Measurements from ENCODE around the gene TBC1D13. TPM values are rescaled to one million over a fixed set of nuclear protein-coding genes. Genes with fewer than 3 reads are reported as not detected.

The TBC1D13 gene
- total RNA-seq, 1 donor from 2014 or later: 24.3 TPM

DNA sequence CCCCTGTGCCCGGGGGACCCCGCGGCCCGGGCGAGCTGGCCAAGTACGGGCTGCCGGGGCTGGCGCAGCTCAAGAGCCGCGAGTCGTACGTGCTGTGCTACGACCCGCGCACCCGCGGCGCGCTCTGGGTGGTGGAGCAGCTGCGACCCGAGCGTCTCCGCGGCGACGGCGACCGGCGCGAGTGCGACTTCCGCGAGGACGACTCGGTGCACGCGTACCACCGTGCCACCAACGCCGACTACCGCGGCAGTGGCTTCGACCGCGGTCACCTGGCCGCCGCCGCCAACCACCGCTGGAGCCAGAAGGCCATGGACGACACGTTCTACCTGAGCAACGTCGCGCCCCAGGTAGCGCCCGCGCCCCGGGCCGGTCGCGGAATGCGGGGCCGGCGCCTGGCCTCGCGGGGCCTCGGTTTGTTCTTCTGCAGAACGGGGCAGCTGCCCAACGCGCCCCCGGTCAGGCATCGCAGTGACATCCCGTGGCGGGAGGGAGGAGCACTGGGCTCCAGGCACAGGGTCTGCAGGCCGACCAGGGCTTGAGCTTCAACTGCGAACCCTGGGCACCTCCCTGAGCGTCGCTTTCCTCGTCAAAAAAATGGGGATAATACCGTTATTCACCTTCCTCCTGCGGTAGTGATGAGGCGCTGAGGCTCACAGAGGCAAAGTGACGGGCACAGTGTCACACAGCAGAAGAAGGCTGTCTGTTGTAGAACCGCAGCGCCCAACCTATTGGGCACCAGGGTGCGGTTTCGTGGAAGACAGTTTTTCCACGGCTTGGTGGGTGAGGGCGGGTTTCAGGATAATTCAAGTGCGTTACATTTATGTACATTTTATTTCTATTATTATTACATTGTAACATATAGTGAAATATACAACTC is 32.0 kb downstream of the TBC1D13 start:
- Histone ChIP-seq H3K27me3 (ENCODE audit: insufficient read depth, low read length) (no peaks in the 10 kb centered on the region), H3K9ac (ENCODE audit: low read length) (peak overlapping the region; percentile 71), H3K79me2 (ENCODE audit: insufficient read depth, low read length) (peaks cover 3% of the 10 kb centered on the region), H2AFZ (ENCODE audit: low read depth, low read length) (peak overlapping the region; percentile 75), H3K4me1 (ENCODE audit: insufficient read depth, low read length) (peaks cover 8% of the 10 kb centered on the region), H3K4me2 (ENCODE audit: low read length) (peak overlapping the region; percentile 86), H3K4me3 (ENCODE audit: insufficient read depth, low read depth, low read length) (peak overlapping the region; percentile 72), H3K9me3 (ENCODE audit: insufficient read depth, low read depth, low read length) (no peaks in the 10 kb centered on the region), H3K36me3 (ENCODE audit: insufficient read depth, low read length) (peaks cover 7% of the 10 kb centered on the region), H4K20me1 (ENCODE audit: insufficient read depth, low read length) (peaks cover 30% of the 10 kb centered on the region), H3K27ac (ENCODE audit: low read depth, low read length) (peak overlapping the region; percentile 6)
- Mint-ChIP-seq H3K4me1 (ENCODE audit: low read depth, unreplicated experiment) (peaks cover 2% of the 10 kb centered on the region), H3K27me3 (ENCODE audit: low read depth, unreplicated experiment) (no peaks in the 10 kb centered on the region), H3K4me3 (ENCODE audit: unreplicated experiment) (peak overlapping the region; percentile 89), H3K27ac (ENCODE audit: unreplicated experiment) (peak overlapping the region; percentile 77), H3K9me3 (ENCODE audit: unreplicated experiment) (no peaks in the 10 kb centered on the region), H3K36me3 (ENCODE audit: low read depth, unreplicated experiment) (peaks cover 4% of the 10 kb centered on the region)
- FAIRE-seq: no peak
- DNase-seq (ENCODE audit: low read depth): no peak
- no peak for TF ChIP-seq EZH2 (IDR thresholded peaks at IDR 0.05; ENCODE audit: insufficient read depth, low read length)
- TF ChIP-seq, protein P1, sequence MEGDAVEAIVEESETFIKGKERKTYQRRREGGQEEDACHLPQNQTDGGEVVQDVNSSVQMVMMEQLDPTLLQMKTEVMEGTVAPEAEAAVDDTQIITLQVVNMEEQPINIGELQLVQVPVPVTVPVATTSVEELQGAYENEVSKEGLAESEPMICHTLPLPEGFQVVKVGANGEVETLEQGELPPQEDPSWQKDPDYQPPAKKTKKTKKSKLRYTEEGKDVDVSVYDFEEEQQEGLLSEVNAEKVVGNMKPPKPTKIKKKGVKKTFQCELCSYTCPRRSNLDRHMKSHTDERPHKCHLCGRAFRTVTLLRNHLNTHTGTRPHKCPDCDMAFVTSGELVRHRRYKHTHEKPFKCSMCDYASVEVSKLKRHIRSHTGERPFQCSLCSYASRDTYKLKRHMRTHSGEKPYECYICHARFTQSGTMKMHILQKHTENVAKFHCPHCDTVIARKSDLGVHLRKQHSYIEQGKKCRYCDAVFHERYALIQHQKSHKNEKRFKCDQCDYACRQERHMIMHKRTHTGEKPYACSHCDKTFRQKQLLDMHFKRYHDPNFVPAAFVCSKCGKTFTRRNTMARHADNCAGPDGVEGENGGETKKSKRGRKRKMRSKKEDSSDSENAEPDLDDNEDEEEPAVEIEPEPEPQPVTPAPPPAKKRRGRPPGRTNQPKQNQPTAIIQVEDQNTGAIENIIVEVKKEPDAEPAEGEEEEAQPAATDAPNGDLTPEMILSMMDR (IDR thresholded peaks at IDR 0.05; ENCODE audit: insufficient read depth, low read depth, low read length): no peak

DNA sequence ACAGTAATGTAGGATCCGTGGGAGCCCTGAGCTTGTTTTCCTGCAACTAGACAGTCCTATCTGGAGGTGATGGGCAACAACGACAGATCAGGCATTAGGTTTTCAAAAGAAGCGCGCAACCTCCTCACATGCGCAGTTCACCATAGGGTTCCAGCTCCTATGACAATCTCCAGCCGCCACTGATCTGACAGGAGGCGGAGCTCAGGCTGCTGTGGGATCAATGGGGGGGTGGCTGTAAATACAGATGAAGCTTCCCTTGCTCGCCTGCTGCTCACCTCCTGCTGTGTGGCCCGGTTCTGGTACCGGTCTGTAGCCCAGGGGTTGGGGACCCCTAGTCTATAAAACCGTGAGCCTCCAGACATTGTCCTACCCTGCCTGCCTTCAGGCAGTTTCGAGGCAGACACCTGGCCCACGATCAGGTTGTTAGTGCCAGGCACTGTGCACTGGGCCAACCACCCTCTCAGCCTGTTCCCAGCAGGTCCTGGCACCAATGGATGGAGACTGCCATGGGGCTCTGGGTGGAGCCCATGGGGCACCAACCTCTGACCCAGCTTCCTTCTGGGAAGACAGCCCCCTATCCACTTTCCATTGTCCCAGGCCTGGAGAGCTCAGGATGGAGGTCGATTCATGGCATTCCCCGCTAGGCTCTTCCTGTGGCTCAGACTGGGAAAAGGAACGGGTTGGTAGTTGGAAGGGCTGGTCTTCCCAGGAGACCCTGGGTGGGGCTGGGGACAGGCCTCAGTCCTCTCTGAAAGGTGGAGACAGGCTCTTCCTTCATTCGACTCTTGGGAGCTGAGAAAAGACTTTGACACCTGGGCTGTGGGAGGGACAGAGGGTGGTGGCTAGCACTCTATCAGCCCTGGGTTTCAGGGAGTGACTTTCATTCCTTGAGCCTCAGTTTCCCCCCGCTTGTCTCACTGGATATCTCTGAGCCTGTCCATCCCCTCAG is 32.9 kb downstream of the TBC1D13 start:
- Histone ChIP-seq H3K27ac (ENCODE audit: low read depth, low read length) (no peak overlapping the region), H3K9ac (ENCODE audit: low read length) (no peak overlapping the region), H3K79me2 (ENCODE audit: insufficient read depth, low read length) (peaks cover 3% of the 10 kb centered on the region), H3K36me3 (ENCODE audit: insufficient read depth, low read length) (peaks cover 7% of the 10 kb centered on the region), H3K4me3 (ENCODE audit: insufficient read depth, low read depth, low read length) (no peak overlapping the region), H3K9me3 (ENCODE audit: insufficient read depth, low read depth, low read length) (no peaks in the 10 kb centered on the region), H4K20me1 (ENCODE audit: insufficient read depth, low read length) (peaks cover 30% of the 10 kb centered on the region), H3K4me1 (ENCODE audit: insufficient read depth, low read length) (peaks cover 8% of the 10 kb centered on the region), H3K27me3 (ENCODE audit: insufficient read depth, low read length) (no peaks in the 10 kb centered on the region), H2AFZ (ENCODE audit: low read depth, low read length) (no peak overlapping the region), H3K4me2 (ENCODE audit: low read length) (peak overlapping the region; percentile 40)
- DNase-seq (ENCODE audit: low read depth): no peak
- H3K4me3 Mint-ChIP-seq (ENCODE audit: unreplicated experiment): peak overlapping the region; percentile 89
- FAIRE-seq: no peak
- no peaks in the 10 kb centered on the region for H3K9me3 Mint-ChIP-seq (ENCODE audit: unreplicated experiment)
- no peak for TF ChIP-seq EZH2 (IDR thresholded peaks at IDR 0.05; ENCODE audit: insufficient read depth, low read length)
- TF ChIP-seq, protein P1 (IDR thresholded peaks at IDR 0.05; ENCODE audit: insufficient read depth, low read depth, low read length): no peak
- no peaks in the 10 kb centered on the region for H3K27me3 Mint-ChIP-seq (ENCODE audit: low read depth, unreplicated experiment)
- H3K27ac Mint-ChIP-seq (ENCODE audit: unreplicated experiment): no peak overlapping the region
- H3K36me3 Mint-ChIP-seq (ENCODE audit: low read depth, unreplicated experiment): peaks cover 4% of the 10 kb centered on the region
- peaks cover 2% of the 10 kb centered on the region for H3K4me1 Mint-ChIP-seq (ENCODE audit: low read depth, unreplicated experiment)
